OCI-LY7 (cell line): ENCODE data around the gene DPYSL3.

Experiments used
- CTCF ChIP-seq: fragments of 200-600 bp; sonication (generic); conservative IDR thresholded peaks from 2 replicates; pipeline ENCODE4 v1.5.1; 2014; ENCODE audit warnings: mild to moderate bottlenecking, antibody characterized with exemption, low read length, moderate library complexity, mixed read lengths
- EZH2phosphoT487 ChIP-seq: fragments of 200-600 bp; sonication (generic); IDR thresholded peaks from 2 replicates; pipeline ENCODE4 v1.6.1; 2018; ENCODE audit warnings: low read depth, borderline replicate concordance, mild to moderate bottlenecking, mixed run types, antibody characterized with exemption, low read length, moderate library complexity, mixed read lengths

GRCh38 chr5:147474140-147474539 is 35.7 kb downstream of the DPYSL3 start:
- TF ChIP-seq CTCF, result no peak
- no peak for TF ChIP-seq EZH2phosphoT487
